Mucosa of gallbladder (tissue), 1 donor: ENCODE data around the gene ISOC1. TPM values are rescaled to one million over a fixed set of nuclear protein-coding genes. Genes with fewer than 3 reads are reported as not detected.

ENCODE experiments used
- DNase-seq: peaks from one replicate; pipeline ENCODE4 v3.0.0-alpha.2; 2020; ENCODE audit warnings: low spot score
- total RNA-seq: library from RNA; stranded (reverse); gene quantifications from one replicate; pipeline ENCODE4 v1.2.1, GENCODE V29; 2021
- donor health status: DM: no; HTN: no; CAD: no.

Gene ISOC1
- total RNA-seq: 25.1 TPM

DNA sequence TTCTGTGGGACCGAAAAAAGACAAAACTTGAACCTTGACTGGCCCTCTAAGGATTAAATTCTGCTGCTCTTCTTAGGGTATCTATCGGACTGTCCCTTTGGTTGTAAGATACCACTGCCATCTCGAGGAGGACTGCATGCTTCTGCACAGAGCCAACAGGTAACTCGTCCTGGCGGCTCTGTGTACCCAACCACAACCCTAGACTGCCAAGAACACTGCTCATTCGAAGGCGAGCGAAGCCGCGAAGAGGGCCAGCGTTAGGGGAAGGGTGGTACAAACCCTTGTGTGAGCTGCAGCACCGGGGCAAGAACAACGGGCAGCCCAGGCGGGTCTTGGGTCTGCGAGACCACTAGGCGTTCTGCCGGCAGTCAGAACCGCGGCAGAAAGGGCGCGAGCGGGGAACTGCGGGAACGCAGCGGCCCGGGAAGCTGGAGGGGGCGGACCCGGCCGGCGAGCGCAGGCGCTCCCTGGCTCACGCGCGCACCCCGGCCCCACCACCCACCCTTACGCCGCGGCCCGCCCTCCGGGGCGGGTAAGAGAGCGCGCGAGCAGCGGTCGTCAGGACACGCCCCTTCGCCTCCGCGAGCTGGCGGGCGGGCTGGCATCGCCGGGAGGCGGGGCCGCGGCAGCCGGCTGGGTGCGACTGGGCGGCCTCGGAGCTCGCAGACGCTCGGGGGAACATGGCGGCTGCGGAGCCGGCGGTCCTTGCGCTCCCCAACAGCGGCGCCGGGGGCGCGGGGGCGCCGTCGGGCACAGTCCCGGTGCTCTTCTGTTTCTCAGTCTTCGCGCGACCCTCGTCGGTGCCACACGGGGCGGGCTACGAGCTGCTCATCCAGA lies at the start of gene ISOC1:
Gene ISOC1 (plus strand): TSS at position 663 of the 837 bp plus-strand sequence. CDS start 18 bp downstream, at position 681.
- DNase-seq: peak; percentile 92

DNA sequence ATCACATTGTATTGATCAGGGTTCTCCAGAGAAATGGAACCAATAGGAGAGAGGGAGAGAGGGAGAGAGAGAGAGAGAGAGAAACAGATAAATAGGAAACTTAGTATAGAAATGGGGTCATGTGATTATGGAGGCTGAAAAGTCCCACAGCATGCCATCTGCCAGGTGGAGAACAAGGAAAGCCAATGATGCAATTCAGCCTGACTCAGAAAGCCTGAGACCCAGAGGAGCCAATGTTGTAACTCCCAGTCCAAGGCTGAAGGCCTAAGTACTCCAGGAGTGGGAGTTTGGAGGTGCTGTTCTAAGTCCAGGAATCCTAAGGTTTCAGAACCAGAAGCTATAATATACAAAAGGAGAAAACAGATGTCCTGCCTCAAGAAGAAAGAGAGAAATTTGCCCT lies 48.4 kb upstream of the ISOC1 start:
- DNase-seq: no peak

DNA sequence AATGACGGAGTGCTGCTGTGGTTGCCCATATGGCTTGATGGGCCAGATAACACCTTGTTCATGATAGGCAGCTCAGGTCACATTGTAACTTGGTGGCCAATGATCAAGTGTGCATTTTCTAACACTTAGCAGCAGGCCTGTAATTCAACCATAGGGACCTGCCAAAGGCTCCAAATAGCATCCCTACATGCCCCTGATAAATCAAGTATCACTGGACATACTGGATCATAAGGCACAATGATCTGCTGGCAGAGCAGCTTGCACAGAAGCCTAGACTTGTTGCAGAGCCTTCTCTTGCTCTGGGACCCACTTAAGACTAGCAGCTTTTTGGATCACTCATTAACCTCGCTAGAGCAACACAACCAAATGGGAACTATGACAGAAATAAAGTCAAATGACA lies 46.0 kb upstream of the ISOC1 start:
- DNase-seq: no peak

DNA sequence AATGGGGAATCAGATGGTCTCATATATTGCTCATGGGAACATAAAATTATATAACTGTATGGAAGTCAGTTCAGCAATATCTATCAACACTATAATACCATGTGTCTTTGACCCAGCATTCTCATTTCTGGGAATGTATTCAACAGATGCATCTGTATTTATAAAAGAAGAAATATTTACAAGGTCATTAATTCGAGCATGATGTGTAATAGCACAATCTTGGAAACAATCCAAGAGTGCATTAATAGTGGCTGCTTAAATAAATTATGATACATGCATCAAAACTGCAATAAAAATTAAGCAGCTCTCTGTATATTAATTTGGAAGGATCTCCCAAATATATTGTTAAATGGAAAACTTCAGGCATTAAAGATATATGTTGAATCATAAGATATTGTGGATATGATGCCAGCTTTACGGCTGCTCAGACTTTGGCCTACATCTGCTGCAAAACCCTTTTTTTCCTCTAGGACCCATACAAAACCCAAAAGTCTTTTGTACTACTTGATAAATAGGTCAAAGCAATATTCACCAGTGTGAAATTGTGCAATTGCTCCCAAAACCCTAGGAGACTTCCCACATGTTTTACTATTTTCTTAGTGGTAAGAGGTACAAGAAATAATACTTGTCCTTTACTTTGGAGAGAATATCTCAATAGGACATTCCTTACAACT lies 45.3 kb upstream of the ISOC1 start:
- DNase-seq: no peak

DNA sequence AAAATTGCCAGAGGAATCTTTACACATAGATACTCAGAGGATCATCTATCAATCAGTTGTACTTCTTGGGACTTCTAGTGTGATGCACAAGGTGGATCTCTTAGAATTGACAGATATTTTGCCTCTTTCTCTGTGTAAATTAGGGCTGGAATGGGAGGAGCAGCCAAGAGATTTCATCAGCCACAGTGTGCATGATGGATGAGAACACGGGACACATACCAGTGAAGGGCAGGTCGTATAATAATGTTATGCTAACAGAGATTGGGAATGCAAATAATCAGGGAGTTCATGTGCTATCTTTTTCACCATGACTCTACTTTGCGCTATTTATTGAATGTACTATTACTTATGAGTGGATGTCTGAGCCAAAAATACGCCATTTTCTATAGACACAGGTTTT lies 43.3 kb upstream of the ISOC1 start:
- DNase-seq: no peak

DNA sequence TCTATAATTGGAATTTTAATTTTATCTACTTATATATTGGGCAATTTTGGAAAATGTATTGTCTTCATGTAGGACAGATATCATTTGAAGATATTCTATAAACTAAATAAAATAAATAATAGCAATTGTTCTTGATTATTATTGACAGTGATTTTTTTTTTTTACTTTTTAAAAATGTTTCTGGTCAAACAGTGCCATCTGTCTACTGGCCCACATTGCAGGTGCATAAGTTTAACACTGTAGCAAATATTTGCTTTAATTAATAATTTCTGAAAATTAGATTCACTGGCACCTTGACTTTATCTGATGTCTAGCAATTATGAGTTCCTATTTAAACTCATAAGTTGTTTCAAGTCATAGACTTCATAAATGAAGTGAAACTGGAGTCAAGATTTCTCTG lies 41.1 kb upstream of the ISOC1 start:
- DNase-seq: no peak

DNA sequence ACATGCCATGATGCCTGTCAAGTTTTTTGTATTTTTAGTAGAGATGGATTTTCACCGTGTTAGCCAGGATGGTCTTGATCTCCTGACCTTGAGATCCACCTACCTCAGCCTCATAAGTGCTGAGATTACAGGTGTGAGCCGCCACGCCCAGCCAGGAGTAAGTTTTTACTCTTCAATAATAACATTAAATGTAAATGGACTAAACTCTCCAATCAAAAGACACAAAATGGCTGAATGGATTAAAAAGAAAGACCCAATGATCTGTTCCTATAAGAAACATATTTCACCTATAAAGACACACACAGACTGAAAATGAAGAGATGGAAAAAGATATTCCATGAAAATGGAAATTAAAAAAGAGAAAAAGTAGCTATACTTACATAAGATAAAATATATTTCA lies 37.2 kb upstream of the ISOC1 start:
- DNase-seq: no peak

DNA sequence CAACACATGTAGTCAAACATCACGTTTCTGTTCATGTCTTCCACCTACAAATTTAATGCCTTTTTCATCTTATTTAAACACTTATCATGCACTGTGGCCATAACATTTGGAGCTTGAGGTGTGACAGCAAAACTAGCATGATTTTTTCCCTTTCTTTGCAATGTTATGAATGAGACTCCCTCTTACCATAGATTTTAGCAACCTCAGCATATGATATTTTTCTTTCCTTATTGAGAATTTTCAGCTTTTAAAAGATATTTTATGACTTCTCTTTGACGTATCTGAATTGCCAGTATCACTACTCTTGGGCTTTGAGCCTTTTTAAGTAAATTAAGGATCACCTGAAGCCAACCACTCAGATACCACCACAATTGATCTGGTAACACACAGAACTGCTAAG lies 32.7 kb upstream of the ISOC1 start:
- no peak for DNase-seq

DNA sequence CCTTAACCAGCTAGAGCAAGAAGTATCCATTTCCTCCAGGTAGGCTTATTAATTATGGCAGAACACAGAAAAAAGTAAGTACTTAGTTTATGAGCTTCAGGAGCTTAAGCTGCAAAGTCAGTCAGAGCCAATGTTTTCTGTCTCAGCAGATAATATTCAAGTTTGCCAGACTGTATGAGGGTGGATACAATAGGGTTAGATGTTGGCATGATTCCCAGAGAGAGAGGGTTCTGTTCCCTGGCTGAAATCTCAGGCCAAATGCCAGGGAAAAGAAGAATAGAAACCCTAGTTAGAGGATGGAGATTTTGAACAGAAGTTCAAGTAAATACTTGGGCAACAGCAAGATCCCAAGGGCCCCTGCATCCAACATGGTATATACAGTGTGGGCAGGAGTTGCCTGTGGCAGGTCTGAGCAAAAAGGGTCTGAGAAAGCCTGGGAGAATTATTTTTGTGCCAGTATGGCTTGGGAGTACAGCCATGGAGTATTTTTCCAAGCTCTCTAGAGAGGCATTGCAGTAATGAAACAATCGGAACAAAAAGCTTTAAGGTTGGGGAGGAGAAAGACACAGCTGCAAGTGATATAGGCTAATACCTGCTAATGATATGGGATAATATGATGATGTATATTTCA lies 31.0 kb upstream of the ISOC1 start:
- no peak for DNase-seq

DNA sequence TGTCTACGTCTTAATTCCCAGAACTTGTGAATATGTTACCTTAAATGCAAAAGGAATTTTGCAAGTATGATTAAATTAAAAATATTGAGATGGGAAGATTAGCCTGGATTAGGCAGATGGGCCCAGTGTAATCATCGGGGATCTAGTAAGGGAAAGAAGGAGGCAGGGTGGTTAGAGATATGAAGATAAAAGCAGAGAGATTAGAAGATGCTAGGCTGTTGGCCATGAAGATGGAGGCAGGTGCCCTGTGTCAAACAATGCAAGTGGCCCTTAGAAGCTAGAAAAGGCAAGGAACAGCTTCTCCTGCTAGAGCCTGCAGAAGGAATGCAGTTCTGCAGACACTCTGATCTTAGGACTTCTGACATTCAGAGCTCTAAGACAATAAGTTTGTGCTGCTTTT lies 28.8 kb upstream of the ISOC1 start:
- no peak for DNase-seq

DNA sequence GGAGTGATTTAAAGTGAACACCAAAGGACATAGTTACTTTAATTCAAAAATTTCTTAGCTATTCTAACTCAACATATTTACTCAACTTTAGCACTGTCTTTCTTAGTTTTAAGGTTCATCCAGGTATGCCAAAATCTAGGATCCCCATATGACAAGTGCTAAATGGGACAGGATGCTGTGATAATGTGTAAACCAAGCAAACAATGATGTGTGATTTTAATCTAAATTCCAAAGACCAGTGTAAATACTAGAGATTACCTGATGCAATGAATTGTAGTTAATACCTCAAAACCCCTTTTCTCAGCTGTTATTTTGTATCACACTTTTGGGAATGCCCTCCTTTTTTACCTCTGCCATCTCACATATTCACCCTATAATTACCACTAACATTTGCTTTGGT lies 26.8 kb upstream of the ISOC1 start:
- no peak for DNase-seq

DNA sequence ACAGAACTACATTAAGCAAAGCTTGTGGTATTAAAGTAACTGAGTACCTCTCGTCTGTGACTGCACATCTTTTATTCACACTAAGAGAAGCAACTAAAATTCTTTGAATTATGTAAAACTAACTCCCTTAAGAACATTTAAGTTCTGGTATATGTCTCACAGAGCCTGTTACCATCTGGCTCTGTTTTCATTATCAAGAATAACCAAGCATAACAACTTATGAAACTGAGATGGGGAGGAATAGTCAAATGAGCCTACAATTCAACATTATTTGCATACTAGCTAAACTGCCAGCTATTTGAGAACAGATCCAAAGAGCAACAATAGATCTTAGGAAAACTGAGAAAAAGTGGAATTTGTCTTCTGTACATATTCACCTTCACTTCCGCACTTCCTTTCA lies 25.3 kb upstream of the ISOC1 start:
- no peak for DNase-seq

DNA sequence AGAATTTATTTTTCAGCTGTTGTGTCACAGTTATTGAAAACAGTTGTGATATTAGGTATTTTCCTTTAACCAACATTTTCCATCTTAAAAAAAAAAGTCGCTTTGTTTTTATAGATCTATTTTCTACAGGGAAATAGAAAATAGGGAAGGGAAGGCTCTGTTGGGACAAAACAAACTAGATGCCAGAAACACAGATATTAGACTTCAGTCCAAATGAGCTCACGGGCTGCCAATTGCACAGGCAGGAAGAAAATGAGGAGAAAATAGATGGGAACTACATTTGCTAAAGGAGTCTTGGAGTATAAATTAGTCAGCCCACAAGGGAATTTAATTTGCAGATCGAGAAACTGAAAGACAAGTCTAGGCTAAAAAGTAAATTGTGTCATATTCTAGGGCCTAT lies 21.4 kb upstream of the ISOC1 start:
- no peak for DNase-seq

DNA sequence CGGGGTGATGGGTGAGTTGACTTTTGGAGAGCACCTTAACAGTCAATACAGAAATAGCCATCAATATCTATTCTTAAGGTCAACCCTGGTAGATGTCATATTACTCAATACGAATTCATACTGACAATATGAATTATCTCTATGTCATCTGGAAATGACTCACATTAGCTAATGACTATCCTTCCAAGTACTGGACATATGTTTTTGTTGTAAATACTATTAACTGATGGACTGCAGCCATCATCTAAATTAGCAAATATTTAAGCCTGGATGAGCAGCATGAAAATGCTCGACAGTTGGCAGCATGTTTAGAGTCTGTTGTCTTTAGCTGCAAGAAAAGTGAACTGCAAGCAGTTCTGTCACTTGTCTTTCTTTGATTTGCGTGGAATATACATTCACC lies 19.6 kb upstream of the ISOC1 start:
- DNase-seq: no peak

DNA sequence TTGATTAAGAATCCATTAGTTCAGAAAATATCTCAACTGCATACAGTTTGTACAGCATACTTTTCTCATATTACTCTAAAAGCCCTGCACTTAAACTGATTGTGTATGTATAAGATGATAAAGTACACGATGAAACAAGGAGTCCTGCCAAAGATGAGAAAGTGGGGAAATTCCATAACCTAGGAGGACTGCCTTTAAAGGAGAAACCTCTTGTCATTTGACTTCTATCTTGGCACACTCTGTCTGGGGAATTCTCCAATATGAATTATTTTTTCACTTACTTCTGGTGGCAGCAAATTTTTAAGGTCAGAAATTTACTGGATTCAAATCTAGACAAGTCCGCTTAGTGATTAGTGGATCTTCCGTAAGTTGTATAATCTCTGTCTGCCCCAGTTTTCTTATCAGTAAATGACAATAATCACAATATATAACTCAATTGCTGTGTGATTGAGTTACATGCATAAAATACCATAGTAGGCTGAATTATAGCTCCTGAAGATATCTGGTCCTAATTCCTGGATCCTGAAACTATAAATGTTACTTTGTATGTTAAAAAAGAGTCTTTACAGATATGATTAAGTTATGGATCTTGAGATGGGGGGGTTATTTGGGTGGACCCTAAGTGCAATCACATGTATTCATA lies 17.0 kb upstream of the ISOC1 start:
- no peak for DNase-seq

DNA sequence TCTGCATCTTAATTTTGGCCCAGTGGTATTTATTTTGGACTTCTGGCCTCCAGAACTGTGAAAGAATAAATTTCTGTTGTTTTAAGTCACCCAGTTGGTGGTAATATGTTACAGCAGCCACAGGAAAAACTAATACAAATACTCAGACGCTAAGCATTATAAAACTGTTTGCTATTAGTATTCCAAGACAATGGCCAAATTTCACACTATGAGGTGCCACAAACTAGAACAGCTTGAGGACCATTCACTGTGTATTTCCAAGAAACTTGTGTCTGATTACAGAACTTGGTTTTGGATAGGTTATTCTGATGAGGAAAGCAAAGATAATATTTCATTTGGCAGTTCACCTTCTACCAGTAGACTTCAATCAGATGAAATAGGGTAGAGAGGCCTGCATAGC lies 16.3 kb upstream of the ISOC1 start:
- no peak for DNase-seq

DNA sequence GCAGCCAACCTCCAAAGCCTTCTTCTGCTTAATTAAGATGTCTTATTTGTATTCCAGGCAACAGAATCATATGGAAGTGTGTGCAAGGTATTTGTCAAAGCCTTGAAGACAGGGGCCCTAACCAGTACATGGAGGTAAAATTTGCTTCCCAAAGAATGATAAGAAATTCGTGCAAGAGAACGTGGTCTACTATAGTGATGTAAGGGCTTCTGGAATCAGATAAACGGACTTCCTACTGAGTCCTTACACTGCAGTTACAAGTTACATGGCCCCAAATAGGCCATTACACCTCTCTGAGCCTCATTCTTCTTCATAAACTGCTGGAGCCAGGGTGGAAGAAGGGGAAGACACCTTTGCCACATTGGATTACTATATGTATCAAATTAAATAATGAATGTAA lies 15.9 kb upstream of the ISOC1 start:
- DNase-seq: no peak

DNA sequence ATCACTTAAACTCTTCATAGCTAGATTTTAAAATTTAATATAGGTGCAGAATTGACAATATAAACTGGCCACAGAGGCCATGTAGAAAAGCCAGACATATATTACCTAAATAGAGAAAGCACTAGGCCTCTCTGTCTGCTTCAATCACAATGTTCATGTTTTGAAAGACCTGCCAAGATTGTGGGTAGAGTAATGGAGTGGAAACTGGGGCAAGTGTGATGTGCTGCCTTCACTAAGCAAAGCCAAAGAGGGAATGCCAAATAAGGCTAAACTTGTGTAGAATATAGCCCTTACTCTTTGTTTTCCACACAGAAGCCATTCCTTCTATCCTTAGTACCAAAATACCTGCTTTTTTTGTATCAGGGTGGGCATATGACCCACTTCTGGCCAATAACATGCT lies 15.1 kb upstream of the ISOC1 start:
- no peak for DNase-seq

DNA sequence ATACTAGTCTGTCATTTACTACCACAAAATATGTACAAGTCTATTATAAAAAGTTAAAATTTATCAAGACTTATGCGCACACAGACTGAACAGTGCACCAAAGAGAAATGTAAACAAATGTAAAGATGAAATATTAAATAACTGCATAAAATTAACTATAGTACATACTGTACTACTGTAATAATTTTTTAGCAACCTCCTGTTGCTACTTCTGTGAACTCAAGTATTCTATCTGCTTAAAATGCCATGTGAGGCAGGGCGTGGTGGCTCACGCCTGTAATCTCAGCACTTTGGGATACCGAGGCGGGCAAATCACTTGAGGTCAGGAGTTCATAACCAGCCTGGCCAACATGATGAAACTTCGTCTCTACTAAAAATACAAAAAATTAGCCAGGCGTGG lies 13.8 kb upstream of the ISOC1 start:
- no peak for DNase-seq

DNA sequence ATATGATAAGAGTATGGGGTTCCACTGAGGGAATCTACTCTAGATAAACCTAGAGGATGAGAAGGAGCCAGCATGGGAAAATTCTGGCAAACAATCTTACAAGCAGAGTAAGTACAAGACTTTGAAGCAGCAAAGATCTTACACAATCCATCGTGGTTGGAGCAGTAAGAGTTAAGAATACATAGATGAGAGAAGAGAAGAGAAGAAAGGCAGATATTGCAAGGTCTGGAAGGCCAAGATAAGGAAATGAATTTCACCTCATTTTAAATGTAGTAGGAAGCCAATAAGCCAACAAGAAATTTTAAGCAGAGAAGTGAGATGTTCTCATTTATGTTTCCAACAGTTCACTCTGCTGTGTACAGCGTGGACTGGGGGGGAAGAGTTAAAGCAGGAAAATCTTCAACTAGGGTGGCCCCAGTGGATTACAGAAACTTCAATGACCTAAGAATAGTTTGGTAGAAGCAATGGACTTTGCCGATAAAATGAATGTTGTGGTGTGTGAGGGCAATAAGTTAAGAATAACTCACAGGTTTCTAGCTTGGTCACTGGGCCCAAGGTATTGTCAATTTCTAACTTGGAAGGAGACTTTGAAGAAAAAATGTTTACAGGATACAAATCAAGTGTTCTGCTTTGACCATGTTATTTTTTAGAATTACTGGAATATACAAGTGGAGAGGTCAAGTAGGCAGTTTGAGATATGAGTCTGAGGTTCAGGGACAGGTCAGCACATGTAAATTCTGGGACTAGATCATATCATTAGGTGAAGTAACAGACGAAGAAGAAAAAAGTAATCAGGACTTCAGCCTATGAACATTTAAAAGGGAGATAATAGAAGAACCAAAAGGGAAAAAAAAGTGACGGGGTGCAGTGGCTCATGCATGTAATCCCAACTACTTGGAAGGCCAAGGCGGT lies 12.1 kb upstream of the ISOC1 start:
- no peak for DNase-seq
